ENCODE results near the gene RFX2.
A peak's percentile ranks its signal among the peaks of the same experiment; 100 is the strongest.
"Not testable (repeated sequence)": the region's sequence is repeated elsewhere in the genome, so short reads cannot be mapped to it uniquely, and the experiment has no call there.

RFX2 gene

DNA sequence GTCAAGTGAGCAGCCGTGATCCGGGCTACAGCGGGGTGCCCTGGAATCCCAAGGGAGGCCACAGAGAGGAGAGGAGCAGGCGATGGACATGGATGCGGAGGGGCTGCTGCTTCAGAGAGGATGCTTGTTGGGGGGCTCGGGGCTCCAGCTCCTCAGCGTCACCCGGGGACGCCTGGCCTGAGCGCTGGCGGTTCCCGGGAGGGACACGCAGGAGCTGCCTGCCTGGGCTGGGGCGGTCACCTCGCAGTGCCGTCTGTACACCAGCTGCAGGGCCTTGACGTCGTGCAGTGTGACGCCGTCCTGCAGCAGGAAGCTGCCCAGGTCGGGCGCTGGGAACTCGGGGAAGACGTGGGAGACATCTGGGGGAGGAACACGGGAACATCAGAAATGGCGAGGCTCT, 102.4 kb downstream of the RFX2 start:
- DNase-seq = no peak

DNA sequence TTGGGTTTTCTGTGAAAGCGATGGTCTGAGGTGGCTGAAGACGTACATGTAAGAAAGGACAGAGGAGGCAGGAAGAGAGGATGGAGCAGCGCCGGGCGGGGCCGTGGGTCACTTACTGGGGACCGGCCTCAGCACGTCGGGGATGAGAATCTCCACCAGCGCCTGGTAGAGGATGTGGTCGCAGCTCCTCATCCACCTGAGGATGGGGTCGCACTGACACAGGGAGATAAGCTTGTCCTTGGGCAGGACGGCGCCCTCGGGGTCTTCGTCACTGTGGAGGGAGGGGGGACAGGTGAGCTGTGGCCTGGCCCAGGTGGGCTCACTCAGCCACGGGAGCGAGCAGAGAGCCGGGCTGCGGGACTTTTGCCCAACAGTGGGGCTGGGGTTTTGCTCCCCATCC, 103.4 kb downstream of the RFX2 start:
- no peak for DNase-seq

DNA sequence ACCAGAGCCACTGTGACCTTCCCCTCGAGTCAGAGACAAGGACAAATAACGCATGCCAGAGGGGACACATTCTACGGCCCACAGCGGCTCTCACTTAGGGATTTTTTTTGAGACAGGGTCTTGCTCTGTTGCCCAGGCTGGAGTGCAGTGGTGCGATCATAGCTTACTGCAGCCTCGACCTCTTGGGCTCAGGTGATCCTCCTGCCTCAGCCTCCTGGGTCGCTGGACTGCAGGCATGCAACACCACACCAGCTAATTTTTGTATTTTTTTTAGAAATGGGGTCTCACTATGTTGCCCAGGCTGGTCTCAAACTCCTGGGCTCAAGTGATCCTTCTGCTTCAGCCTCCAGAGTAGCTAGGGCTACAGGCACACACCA, 104.2 kb downstream of the RFX2 start:
- not testable (repeated sequence) for DNase-seq

DNA sequence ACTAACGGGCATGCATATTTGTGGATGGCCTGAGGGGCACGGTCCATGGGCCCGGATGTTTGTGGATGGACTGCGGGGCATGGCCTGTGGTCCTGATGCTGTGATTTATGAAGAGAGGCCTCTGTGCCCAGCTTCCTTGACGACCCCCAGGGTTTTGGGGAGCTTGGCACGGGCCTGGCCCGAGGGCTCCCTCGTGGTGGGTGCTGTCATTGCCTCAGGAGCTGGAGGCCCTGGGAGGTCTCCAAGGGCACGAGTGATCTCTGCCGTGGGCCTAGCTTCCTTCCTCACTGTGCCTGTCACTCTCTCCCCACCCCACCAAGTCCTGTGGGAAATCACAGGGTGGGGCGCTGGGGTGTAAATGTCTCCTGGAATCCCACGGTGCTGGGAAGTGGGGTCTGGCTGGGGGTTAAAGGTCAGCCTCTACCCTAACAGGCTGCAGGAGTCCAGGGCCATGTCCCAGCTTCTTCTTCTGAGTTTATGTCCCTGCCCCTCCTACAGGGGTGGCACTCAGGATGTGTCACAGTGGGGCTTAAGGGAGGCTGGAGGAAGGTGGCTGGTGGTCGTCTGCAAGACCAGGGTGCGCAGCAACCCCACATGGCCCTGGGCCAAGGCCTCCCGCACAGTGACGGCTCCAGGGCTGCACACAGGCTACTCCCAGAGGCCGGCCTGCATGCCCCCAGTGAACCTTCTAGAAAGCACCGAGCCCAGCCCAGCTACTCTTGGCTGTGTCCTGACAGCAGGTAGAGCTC, 104.8 kb downstream of the RFX2 start:
- DNase-seq = no peak

DNA sequence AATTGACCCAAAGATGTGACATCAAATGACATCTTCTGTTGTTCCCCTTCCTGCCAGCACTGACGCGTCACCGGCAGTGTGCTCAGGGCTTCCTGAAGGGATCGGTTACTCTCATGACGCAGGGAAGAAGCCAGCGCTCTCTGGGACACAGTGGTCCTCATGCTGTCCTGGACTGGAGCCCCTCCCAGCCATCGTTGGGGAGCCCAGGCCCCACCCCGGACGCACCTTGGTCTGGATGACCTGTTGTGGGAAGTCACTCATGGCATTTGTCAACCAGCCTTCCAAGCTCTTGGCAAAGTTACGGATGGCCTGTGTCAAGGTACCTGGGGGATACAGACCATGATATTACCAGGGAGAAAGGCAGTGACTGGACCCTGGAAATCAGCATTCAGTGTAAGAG, 106.3 kb downstream of the RFX2 start:
- no peak for DNase-seq

DNA sequence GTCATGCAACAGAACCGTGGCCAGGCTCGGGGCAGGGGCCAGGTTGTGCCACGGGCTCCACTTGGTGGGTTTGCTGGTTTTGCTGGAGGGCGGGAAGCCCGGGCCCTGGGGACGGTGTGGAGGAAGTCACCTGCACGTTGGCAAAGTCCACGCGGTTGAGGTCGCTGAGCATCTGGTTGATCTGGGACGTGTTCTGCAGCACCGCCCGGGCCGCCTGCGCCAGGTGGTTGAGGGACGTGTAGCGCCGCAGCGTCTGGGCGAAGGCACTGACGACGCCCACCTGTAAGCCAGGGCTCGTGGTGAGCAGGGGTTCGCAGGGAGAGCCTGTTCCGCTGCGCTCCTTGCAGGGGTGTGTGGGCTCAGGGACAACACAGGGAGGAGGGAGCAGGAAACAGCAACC, 107.7 kb downstream of the RFX2 start:
- DNase-seq = no peak

DNA sequence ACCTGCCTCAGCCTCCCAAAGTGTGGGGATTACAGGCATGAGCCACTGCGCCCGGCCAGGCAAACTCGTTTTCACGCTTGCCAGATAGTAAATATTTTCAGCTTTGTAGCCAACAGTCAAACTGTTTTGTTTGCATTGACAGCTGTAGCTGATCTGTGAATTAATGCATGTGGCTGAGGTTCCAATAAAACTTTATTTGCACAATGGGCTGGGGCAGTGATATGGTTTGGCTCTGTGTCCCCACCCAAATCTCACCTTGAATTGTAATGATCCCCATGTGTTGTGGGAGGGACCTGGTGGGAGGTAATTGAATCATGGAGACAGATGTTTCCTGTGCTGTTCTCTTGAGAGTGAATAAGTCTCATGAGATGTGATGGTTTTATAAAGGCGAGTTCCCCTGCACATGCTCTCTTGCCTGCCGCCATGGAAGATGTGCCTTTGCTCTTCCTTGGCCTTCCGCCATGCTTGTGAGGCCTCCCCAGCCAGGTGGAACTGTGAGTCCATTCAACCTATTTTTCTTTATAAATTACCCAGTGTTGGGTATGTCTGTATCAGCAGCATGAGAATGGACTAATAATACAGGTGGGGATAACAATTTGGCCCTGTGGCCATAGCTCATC, 110.0 kb downstream of the RFX2 start:
- no peak for DNase-seq

DNA sequence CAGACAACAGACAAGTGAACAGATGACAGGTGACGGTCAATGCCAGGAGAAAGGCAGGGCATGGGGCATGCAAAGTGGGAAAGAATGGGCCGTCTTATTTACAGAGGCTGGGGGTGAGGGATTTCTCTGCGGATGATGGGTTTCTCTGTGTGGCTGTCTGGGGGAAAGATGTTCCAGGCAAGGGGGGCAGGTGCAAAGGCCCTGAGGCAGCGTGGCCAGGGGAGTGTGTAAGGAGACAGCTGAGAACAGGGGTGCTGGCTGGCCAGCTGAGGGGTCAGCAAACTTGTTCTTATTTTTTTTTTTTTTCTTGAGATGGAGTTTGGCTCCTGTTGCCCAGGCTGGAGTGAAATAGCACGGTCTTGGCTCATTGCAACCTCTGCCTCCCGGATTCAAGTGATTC, 110.6 kb downstream of the RFX2 start:
- DNase-seq = no peak

DNA sequence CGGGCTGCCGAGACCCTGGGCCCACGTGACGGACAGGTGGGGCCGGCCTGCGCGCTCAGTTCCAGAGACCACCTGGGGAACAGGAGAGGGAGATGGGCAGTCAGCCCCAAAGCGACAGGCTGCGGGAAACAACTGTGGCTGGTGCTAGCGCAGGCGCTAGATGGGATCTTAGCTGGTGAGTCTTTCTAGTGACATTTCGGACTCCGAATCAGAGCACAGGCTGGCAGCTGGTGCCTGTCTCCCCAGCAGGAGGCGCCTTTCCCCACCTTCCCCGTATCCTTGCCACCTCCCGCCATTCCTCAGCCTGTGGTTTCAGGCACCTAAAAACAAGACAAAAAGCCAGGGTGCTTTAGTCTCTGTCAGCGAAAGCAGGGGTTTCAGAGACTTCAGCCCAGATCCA, 112.9 kb downstream of the RFX2 start:
- no peak for DNase-seq

DNA sequence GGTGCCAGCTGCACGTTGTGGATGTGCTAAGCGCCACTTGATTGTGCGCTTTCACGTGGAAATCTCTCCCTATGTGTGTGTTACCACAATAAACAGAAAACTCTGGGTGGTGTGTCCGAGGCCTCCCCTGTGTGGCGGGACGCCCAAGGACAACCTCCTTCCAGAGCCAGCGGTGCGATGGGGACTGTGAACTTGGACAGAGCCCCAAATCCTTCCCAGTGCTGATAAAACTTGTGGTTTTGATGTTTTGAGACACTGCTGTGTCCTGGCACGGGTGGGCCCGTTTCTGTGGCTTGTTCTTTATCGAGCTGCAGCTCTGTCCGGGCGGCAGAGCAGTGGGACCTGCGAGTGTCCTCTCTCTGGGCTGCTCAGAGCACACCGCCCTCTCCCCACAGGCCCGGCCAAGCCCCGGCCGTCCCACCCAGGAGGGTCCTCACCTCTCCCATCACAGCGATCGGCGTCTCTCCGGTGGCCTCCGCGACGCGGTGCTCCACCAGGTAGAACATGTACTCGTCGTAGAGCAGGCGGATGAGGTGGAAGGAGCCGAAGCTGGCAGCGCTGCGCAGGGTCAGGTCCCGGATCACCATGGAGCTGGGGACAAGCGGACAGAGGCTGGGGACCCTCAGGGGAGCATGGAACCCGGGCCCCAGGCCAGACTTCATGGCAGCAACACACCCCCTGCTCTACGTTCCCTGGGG, 113.5 kb downstream of the RFX2 start:
- DNase-seq = no peak

DNA sequence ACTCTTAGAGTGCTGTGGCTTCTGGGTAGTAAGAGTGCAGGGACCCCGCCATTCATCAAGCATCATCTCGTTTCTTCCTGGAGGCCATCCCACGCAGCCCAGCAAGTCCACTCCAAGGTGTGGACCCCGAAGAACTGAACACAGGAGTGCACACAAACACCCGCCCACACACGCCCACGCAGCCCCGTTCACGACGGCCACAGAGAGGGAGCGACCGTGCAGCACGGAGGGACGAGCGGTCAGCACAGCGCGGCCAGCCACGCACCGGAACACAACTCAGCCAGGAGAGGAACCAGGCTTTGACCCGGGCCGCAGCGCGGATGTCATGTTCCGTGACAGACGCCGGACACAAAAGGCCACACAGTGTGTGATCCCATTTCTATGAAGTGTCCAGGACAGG, 114.2 kb downstream of the RFX2 start:
- DNase-seq = no peak

DNA sequence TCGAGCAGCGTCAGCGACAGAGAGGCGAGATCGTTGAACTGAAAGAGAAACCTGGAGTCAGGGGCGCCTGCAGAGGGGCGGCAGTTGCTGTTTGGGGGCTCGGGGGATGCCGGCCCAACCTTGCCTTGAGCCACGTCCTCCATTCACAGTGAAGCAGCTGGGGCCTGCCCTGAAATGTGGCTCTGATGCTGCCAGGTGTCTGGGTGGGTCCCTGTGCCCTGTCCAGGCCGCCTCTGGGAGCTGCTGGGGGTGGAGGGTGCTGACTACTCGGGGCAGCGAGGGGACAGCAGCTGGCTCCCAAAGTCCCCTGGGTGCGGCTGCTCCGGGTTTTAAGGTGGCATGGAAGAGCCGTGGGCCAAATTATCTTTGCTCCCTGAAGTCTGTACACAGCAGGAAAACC, 114.7 kb downstream of the RFX2 start:
- DNase-seq = no peak

DNA sequence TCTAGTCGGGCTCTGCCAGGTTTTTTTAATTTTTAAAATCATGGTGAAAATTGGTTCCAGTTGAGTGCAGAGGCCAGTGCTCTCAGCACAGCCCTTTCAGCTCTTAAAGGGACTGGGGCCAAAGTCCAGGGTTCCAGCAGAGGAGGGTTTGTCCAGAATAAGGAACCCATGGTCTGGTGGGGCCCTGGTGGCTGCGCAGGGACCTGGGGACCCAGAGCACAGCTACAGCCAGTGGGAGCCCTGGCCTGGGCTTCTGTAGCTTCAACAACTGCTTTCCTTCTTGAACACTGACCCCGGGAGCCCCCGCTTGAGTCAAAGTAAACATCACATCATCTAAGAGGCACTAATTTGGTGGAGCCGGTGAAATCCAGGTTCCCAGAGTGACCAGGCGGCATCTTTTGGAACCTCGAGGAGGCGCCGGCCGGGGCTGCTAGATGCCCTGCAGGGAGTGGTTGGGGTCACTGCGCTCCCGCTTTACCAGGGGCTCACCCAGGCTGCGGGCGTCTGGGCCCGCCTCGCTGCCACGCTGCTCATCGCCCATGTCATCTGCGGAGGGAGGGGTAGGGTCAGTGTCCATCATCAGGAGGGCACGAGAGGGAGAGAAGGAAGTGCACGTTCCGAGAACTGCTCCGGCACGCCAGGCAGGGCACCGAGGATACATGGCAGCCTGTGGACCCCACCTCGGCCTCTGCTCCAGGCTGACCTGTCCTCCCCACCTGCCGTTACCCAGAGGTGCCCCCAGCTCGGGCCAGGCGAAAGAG, 115.7 kb downstream of the RFX2 start:
- DNase-seq = no peak

DNA sequence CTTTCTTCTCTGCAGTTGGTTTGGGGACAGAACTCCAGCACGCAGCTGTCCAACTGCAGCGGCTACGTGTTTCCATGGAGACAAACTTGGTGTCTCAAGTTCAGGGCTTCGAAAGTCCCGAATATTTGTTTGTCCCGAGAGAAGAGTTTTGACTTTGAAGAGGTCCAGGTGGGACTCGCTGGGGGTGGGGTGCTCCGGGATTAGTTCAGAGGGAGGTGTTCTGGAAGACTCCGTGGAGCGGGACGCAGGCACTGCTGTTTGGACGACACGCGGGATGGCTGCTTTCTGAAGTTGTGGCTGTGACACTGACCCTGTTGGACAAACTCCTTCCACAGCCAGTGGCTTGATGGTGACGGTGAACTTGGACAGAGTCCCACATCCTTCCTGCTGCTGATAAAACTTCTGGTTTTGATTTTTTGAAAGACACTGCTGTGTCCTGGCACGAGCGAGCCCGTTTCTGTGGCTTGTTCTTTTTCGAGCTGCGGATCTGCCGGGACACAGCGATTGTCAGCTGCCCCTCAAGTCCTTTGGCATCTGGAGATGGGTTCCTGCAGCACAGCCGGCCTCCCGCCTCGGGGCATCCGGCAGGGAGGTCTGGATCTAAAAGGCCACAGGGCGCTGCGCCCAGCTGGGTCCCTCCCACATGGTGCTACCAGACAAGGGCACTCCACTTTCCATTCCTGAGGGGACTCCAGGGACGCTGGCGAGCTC, 116.5 kb downstream of the RFX2 start:
- DNase-seq = no peak

DNA sequence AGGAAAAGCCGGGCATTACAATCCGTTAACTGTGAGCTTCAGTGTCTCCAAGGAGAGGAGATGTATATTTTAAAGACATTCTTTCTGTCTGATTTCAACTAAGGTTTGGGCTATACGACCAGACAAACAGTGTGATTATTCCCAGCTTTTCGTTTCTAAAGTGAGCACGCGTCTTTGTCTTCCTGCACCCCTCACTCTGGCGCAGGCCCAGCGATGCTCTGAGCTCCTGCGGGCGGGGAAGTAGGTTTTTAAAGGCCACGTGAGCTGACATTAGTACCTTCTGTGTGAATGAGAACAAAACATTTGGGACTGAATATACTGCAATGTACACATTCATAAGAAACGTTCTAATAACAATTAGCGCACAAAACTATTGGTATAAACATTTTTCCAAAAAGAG, 117.1 kb downstream of the RFX2 start:
- no peak for DNase-seq

DNA sequence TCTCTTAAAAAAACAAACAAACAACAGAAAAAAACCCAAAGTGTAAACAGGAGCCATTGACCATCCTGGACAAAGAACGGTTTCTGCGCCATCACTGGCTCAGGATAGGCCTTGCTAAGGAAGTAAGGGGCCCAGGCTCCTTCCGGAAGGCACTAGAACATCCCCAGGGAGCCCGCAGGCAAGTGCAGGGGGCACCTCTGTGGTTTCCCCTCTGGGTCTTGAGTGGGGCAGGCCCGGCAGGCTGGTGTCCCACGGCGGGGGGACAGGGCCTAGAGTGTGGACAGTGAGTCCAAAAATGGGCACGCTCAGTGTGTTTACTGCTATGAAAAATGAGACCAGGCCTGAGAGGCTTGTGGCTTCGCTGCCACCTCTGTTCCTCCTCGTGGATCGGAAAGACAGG, 117.5 kb downstream of the RFX2 start:
- no peak for DNase-seq

DNA sequence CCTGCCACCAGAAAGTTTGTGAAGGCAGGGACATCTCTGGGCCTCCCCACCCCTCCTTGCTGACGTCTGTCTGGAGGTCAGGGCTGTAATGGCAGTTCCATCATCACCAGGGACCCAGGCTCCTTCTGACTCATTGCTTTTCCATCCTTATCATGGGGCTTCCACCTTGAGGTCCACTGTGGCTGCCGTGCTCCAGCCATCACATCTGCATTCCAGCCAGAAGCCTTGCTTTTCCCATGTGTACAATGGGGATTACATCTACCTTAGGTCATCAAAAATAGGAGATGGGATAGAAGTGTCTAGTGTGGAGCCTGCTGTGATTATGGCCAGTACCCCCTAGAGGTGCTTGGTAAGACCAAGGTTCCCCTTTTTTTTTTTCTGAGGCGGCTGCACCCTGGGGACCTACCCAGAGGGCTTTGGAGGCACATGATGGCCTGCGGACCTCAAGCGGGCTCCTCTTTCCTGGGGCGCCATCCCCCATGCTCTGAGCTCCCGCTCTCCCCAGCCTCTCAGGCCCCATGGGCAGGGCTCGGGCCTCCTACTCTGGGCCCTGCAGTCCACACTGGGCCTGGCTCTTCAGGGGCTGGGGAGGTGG, 119.0 kb downstream of the RFX2 start:
- no peak for DNase-seq

DNA sequence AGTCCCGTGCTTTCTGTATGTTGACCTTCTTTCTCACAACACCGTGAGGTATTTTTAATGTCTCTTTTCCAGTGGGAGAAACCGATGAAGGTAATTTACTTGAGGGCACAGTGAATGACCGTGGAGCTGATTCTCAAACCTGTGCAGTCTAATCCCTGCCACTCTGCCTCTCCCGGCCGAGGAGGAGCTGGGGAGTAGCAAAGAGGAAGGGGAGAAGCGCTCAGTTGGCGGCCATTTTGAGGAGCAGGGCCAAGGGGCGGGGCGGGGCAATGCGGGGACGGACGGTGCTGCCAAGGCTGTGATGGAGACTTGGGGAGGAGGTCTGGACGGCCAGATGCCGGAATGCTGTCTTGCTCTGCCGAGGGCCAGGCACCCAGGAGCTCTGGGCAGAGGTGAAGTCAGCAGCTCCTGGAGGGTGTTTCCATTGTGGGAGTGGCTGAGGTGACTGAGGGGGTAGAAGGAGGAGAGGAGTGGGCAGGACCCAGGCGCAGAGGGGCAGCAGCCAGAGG, 120.0 kb downstream of the RFX2 start:
- no peak for DNase-seq

DNA sequence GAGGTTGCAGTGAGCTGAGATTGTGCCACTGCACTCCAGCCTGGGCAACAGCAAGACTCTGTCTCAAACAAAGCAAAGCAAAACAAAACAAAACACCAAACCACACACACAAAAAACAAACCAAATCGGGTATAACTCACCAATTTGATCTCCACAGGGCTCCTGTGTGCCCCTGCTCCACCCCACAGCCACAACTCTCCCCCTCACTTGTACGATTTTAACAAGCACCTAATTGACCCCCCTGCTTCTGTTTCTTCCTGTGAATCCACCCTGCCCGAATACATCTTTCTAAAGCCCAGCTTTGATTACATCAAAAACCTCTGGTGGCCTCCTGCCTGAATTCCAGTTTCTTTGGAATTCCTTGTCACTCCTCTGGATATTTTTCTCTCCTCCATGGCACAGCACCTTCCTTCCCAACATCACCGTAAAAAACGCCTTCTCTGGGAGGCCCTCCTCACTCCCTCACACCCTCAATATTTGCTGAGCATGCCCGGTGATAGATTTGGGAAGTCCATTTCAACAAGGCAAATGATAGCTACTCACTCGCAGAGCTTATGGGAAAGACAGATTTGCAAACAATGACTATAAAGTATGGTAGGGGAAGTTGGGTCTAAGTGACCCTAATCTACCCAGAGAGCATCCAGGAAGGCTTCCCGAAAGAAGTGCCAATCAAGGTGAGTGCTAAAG, 120.8 kb downstream of the RFX2 start:
- no peak for DNase-seq

DNA sequence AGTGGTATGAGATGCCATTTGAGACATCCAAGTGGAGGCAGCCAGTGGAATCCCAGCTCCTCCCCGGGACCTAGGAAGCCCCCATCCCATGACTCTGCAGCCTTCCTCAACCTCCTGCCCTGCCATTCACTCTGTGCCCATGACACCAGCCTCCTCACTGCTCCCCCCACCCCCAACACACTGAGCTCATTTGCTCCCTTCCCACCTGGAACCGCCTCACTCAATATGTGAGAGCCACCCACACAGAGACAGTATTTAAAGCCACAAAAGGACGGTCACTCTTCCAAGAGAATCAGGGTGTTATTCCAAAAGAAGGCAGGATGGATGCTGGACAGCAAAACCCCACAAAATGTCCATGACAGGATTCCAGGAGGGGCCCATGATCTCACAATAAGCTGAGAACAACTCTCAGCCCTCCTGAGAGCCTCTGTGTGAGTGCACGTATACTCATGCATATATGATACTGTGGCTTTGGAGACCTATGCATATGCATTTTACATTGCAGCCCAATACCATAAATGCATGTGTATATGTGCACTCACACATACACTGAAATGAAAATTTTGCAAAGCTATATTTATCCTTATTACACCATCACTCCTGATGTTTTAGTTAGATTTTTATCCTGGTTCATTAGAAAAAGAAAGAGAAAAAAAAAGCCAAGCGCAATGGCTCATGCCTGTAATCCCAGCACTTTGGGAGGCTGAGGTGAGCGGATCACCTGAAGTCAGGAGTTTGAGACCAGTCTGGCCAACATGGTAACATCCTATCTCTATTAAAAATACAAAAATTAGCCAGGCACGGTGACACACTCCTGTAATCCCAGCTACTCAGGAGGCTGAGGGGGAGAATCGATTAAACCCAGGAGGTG, 121.5 kb downstream of the RFX2 start:
- DNase-seq = peak; percentile 44
